HCEC 1CT (cell line): Measurements from ENCODE around the gene AHI1.
"Not testable (repeated sequence)": the region's sequence is repeated elsewhere in the genome, so short reads cannot be mapped to it uniquely, and the experiment has no call there.

ENCODE experiments used
- DNase-seq: peaks from one replicate; pipeline ENCODE4 v3.0.0-alpha.2; 2017

Gene AHI1

GRCh38 chr6:135256866-135257265 lies 240.7 kb downstream of the AHI1 start:
- DNase-seq, result no peak

- DNase-seq, result no peak
These were observed 243.1 kb downstream of the AHI1 start for GRCh38 chr6:135254471-135254870.

- no peak for DNase-seq
These were observed 245.8 kb downstream of the AHI1 start for GRCh38 chr6:135251498-135252441.

GRCh38 chr6:135250751-135251497 lies 246.6 kb downstream of the AHI1 start:
- no peak for DNase-seq

DNA sequence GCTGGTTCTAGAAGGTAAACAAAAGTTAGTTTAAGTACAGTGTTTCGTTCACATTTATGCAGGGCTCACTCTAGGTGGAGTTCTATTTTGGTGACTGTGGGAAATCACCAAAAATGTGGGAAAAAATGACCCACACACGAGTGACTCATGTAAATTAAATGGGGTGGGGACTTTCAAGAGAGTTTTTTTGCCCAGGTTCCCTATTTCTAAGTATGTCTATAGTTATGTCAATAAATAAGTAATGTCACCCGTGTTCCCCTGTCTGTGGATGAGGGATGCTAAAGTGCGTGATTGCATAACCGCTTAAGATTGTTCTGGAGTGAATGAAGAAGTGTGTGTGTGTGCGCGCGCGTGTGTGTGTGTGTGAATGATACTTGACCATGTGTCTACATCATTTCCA lies 247.3 kb downstream of the AHI1 start:
- DNase-seq, result no peak

DNA sequence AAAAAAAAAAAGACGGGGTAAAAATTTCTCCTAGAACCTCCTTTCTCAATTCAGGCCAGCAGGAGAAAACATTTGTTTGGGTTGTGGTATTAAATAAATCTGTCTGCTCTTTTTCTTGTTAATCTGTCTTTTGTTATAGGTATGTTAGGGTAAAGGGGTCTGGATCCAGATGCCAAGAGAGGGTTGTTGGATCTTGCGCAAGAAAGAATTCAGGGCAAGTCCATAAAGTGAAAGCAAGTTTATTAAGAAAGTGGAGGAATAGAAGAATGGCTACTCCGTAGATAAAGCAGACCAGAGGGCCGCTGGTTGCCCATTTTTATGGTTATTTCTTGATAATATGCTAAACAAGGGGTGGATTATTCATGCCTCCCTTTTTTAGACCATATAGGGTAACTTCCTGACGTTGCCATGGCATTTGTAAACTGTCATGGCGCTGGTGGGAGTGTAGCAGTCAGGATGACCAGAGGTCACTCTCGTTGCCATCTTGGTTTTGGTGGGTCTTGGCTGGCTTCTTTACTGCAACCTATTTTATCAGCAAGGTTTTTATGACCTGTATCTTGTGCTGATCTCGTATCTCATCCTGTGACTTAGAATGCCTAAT lies 251.0 kb downstream of the AHI1 start:
- not testable (repeated sequence) for DNase-seq

GRCh38 chr6:135244805-135245204 lies 252.7 kb downstream of the AHI1 start:
- DNase-seq, result no peak

GRCh38 chr6:135243871-135244796 lies 253.4 kb downstream of the AHI1 start:
- DNase-seq, result no peak

GRCh38 chr6:135240711-135241110 lies 256.8 kb downstream of the AHI1 start:
- no peak for DNase-seq

GRCh38 chr6:135236732-135237131 lies 260.8 kb downstream of the AHI1 start:
- DNase-seq, result no peak

DNA sequence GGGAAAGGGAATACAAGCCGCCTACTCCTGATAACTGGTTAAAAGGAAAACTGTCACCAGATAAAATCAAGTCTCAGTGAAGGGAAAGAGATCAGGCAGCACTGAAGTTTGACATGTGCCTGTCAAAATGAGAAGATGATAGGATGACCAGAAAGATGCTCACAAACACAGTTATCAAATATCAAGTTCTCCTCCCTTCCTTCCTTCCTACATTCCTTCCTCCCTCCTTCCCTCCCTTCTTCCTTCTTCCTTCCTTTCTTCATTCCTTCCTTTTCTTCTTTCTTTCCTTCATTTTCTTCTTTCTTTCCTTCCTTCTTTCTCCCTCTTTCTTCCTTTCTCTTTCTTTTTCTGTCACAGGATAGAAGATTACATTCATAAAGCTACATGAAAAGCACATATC lies 261.2 kb downstream of the AHI1 start:
- no peak for DNase-seq

GRCh38 chr6:135235716-135236115 lies 261.8 kb downstream of the AHI1 start:
- no peak for DNase-seq

DNA sequence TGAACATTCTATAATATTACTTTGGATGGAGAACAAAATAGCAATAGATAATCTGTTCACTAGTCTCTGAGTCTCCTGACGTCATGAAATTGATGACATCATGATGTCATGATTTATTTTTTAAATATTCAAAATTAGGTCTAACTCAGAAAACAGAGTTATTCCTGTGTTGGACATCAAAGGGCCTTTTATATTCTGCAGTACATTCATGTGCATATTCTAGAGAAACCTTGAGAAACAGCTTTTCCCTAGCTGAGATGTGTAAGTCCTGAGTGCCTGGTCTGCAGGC lies 263.1 kb downstream of the AHI1 start:
- no peak for DNase-seq

DNA sequence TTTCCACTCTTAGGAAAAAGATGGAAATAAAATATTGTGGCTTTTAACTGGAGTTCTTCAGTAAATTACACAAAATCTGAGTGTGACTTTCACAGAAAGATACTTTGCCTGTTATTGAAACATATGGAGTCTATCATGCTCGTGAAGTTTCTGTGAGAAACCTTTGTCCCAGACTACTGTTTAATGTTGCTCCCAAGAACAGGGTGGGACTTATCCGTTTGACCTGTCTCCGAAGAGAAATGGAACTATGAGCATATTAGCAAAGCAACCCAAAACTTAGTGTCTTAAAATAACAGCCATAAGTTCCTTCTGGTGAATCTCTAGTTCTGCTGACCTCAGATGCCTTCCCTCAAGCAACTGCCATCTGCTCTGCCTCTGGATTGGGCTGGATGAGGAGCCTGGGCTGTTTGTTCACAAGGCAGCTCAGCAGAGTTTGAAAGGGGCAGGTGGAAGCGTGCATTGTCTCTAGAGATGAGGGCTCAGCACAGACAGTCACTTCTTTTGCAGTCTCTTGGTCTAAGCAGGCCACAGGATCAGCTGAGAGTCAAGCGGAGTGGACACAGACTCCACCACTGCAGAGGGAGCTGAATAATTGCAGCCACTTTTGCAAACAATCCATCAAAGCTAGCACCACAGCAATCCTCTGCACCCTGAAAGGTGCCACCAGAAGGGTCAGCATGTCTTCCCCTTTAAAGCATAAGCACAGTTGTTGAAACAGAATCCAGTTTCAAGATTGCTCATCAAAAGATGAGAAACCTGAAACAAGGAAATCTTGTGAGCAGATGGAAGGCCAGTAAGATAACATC lies 263.7 kb downstream of the AHI1 start:
- DNase-seq, result no peak
